K562 (cell line): Measurements from ENCODE around the gene SLC34A3. TPM values are rescaled to one million over a fixed set of nuclear protein-coding genes. Genes with fewer than 3 reads are reported as not detected.
A peak's percentile ranks its signal among the peaks of the same experiment; 100 is the strongest.

Experiments used
- BRD9 ChIP-seq: fragments of 450-650 bp; IDR thresholded peaks from 2 replicates; pipeline ENCODE4 v1.6.1; 2018; ENCODE audit warnings: low read depth; ENCODE audit not compliant: partially characterized antibody
- C11orf30 ChIP-seq: fragments of 450-650 bp; IDR thresholded peaks from 2 replicates; pipeline ENCODE4 v1.6.1; 2016; ENCODE audit warnings: low read depth, mild to moderate bottlenecking
- CREM ChIP-seq: IDR thresholded peaks from 2 replicates; pipeline ENCODE4 v1.6.1; 2014; ENCODE audit warnings: antibody characterized with exemption, low read depth
- E2F1 ChIP-seq: sonication (generic); formaldehyde crosslinking; IDR thresholded peaks from 2 replicates; pipeline ENCODE4 v1.8.1; 2023; ENCODE audit warnings: mild to moderate bottlenecking, missing genetic modification reagents, moderate library complexity
- FIP1L1 ChIP-seq: fragments of 200-400 bp; formaldehyde crosslinking; IDR thresholded peaks from 2 replicates; pipeline ENCODE4 v1.6.1; 2018; ENCODE audit warnings: mild to moderate bottlenecking, low read depth, low read length; ENCODE audit not compliant: poor library complexity, severe bottlenecking
- HINFP ChIP-seq: fragments of 450-650 bp; conservative IDR thresholded peaks from 2 replicates; pipeline ENCODE4 v1.6.1; 2016; ENCODE audit warnings: missing genetic modification characterization, low read depth, mild to moderate bottlenecking, control low read depth, missing compliant biosample characterization
- KDM5B ChIP-seq: fragments of 200-600 bp; sonication (generic); IDR thresholded peaks from 2 replicates; pipeline ENCODE4 v1.6.1; 2012; ENCODE audit warnings: low read depth, mild to moderate bottlenecking, moderate library complexity, low read length, control low read depth, inconsistent platforms; ENCODE audit not compliant: insufficient replicate concordance
- NKRF ChIP-seq: fragments of 450-650 bp; IDR thresholded peaks from 2 replicates; pipeline ENCODE4 v1.6.1; 2016; ENCODE audit warnings: borderline replicate concordance
- RB1 ChIP-seq: fragments of 450-650 bp; IDR thresholded peaks from 2 replicates; pipeline ENCODE4 v1.6.1; 2017; ENCODE audit warnings: low read depth, mild to moderate bottlenecking
- RNF219 ChIP-seq: fragments of 250-450 bp; sonication (Bioruptor Pico); IDR thresholded peaks from 2 replicates; pipeline ENCODE4 v1.5.0; 2022; ENCODE audit warnings: mild to moderate bottlenecking
- UBTF ChIP-seq, 2 experiments: IDR thresholded peaks; 2 replicates each; pipeline ENCODE4 v1.6.1; 2012; ENCODE audit warnings: improper control_type of control experiment in 2 of 2, low read depth in 2 of 2, low read length in 2 of 2, borderline replicate concordance in 1 of 2
- XRCC3 ChIP-seq: fragments of 450-650 bp; IDR thresholded peaks from 2 replicates; pipeline ENCODE4 v1.6.1; 2017; ENCODE audit warnings: mild to moderate bottlenecking, moderate library complexity
- ZNF197 ChIP-seq: fragments of 200-800 bp; sonication (Bioruptor generic); IDR thresholded peaks from 2 replicates; pipeline ENCODE4 v1.6.1; 2016; ENCODE audit warnings: low read depth, missing genetic modification characterization, missing compliant biosample characterization
- ZNF212 ChIP-seq: fragments of 450-650 bp; formaldehyde crosslinking; IDR thresholded peaks from 2 replicates; pipeline ENCODE4 v1.4.0; 2020; ENCODE audit warnings: mild to moderate bottlenecking
- ZNF311 ChIP-seq: fragments of 250-450 bp; sonication (Bioruptor Pico); IDR thresholded peaks from 2 replicates; pipeline ENCODE4 v1.4.0; 2020; ENCODE audit warnings: mild to moderate bottlenecking, moderate library complexity
- polyA plus RNA-seq, 8 experiments: library from polyadenylated mRNA; depleted of rRNA in 4 of 8; stranded (reverse) in 5 of 8; unstranded in 3 of 8; fragments of >200 nt; fragmentation: Nextera tagmentation in 2 of 8; fragmentation: Illumina TruSeq in 1 of 8; extraction: Ambion mirVana in 2 of 8; extraction: Trizol in 1 of 8; gene quantifications; 2 replicates each; pipeline versions ENCODE4 v1.2.1 to v1.2.3, GENCODE V29; 2011 to 2014; ENCODE audit warnings: inconsistent platforms in 1 of 8, missing spikeins in 1 of 8
- total RNA-seq, 7 experiments: library from RNA; depleted of rRNA in 6 of 7; stranded (reverse); fragments of >200 nt in 6 of 7; fragmentation: Illumina TruSeq in 2 of 7; extraction: Trizol in 2 of 7; gene quantifications; 2 replicates each; pipeline versions ENCODE4 v1.2.1 to v1.2.3, GENCODE V29; 2011 to 2021; ENCODE audit warnings: low replicate concordance in 1 of 7

SLC34A3 gene
- total and polyA plus RNA-seq, 9 of the 15 experiments (the other 6 are each of a cell fraction or from before 2014, with no cell fraction given): not detected

GRCh38 chr9:137255448-137256114 lies 24.9 kb downstream of the SLC34A3 start (continued):
- peak; percentile 32 for TF ChIP-seq KDM5B
- TF ChIP-seq NKRF: peak; percentile 45; the same call in 1 of the 2 replicates
- no peak for TF ChIP-seq C11orf30
- no peak for TF ChIP-seq CREM
- no peak for TF ChIP-seq ZNF197 (CRISPR knock-in tag)
- peak; percentile 16; the same call in 1 of the 2 replicates for TF ChIP-seq E2F1 (CRISPR knock-in tag)
- TF ChIP-seq BRD9: no peak
- 0 out of 4 replicates have a peak, but pooled peaks of 1 of the 2 experiments have one; percentile 24 for TF ChIP-seq UBTF (IDR thresholded peaks at IDR 0.05; ENCODE audit: borderline replicate concordance in 1 of 2, low read depth in 2 of 2, low read length in 2 of 2)
- TF ChIP-seq FIP1L1: peak; percentile 8
- TF ChIP-seq ZNF212: no peak
- peak; percentile 80 for TF ChIP-seq HINFP (tag)
- no peak for TF ChIP-seq XRCC3
- no peak for TF ChIP-seq ZNF311 (CRISPR knock-in tag)
- TF ChIP-seq RB1: 0 out of 2 replicates have a peak, but pooled peaks have one; percentile 2
- TF ChIP-seq RNF219 (CRISPR knock-in tag): no peak
